Measurements from ENCODE around the gene ATP2B1.

Gene ATP2B1

DNA sequence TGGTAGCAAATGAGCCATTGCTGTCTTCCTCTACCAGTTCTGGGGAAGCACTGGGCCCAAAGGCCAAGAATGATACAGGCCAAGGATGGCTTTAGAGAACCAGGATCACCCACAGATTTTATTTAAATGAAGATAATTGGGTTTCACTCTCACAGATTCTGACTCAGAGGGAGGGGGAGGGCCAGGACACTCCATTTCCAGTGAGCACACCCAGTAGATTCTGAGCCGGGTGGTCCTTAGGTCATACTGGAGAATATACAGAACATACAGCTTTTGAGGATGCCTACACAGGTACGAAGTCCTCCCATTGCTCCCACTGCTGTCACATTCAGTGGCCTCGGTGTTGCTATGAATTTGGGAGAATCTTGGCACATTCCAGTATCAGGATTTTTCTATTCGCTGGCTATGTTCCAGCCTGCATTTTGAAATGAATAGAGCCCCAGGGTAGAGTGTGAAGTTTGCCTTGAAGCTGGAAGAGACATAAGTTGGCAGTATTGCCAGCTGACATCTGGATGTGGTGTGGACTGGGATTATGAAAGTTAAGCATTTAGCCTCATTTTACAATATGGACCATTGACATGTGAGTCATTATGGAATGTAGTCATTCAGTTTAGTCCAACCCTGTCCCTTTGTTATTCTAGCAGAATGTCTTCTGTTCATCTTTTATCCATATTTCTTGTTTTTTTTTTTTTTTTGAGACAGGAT, 137.0 kb downstream of the ATP2B1 start:
- Histone ChIP-seq H3K4me2 (ENCODE audit: low read depth, low read length, poor library complexity, severe bottlenecking) (no peak overlapping the region), H4K20me1 (ENCODE audit: insufficient read depth, low read length, poor library complexity, severe bottlenecking) (no peaks in the 10 kb centered on the region), H3K27me3 (ENCODE audit: insufficient read depth, low read length, poor library complexity, severe bottlenecking) (no peaks in the 10 kb centered on the region), H3K79me2 (ENCODE audit: insufficient read depth, low read length) (no peaks in the 10 kb centered on the region), H2AFZ (ENCODE audit: low read length) (no peak overlapping the region), H3K4me3 (ENCODE audit: low read length, poor library complexity, severe bottlenecking) (no peak overlapping the region), H3K9me2 (replicated peaks; ENCODE audit: low read depth, low read length) (0 out of 2 replicates have a peak, but pooled peaks cover 5% of the 10 kb centered on the region), H3F3A (ENCODE audit: low read depth) (no peaks in the 10 kb centered on the region), H3K9ac (ENCODE audit: low read depth, low read length, poor library complexity, severe bottlenecking) (no peak overlapping the region), H3K9me3 (ENCODE audit: insufficient read depth, low read depth, low read length) (no peaks in the 10 kb centered on the region), H3K36me3 (ENCODE audit: insufficient read depth, low read length) (no peaks in the 10 kb centered on the region), H3K4me1 (ENCODE audit: insufficient read depth, low read length, poor library complexity, severe bottlenecking) (peaks cover 7% of the 10 kb centered on the region)
- TF ChIP-seq CTCF (conservative IDR thresholded peaks at IDR 0.05; ENCODE audit: low read length) (no peak), EZH2phosphoT487 (IDR thresholded peaks at IDR 0.05; ENCODE audit: borderline replicate concordance) (no peak)

GRCh38 chr12:89568484-89568883, 140.2 kb downstream of the ATP2B1 start:
- no peaks in the 10 kb centered on the region for H4K20me1 ChIP-seq (ENCODE audit: insufficient read depth, low read length, poor library complexity, severe bottlenecking)
- H3K9ac ChIP-seq (ENCODE audit: low read depth, low read length, poor library complexity, severe bottlenecking) = no peak overlapping the region
- TF ChIP-seq CTCF (conservative IDR thresholded peaks at IDR 0.05; ENCODE audit: low read length) (no peak), EZH2phosphoT487 (IDR thresholded peaks at IDR 0.05; ENCODE audit: borderline replicate concordance) (no peak)
- H3K9me2 ChIP-seq (replicated peaks; ENCODE audit: low read depth, low read length) = 0 out of 2 replicates have a peak, but pooled peaks cover 1% of the 10 kb centered on the region
- H3K4me1 ChIP-seq (ENCODE audit: insufficient read depth, low read length, poor library complexity, severe bottlenecking) = no peaks in the 10 kb centered on the region
- H3F3A ChIP-seq (ENCODE audit: low read depth) = no peaks in the 10 kb centered on the region
- H3K4me2 ChIP-seq (ENCODE audit: low read depth, low read length, poor library complexity, severe bottlenecking) = no peak overlapping the region
- H3K27me3 ChIP-seq (ENCODE audit: insufficient read depth, low read length, poor library complexity, severe bottlenecking) = no peaks in the 10 kb centered on the region
- no peaks in the 10 kb centered on the region for H3K36me3 ChIP-seq (ENCODE audit: insufficient read depth, low read length)
- H3K4me3 ChIP-seq (ENCODE audit: low read length, poor library complexity, severe bottlenecking) = no peak overlapping the region
- H3K79me2 ChIP-seq (ENCODE audit: insufficient read depth, low read length) = no peaks in the 10 kb centered on the region
- no peak overlapping the region for H2AFZ ChIP-seq (ENCODE audit: low read length)
- H3K9me3 ChIP-seq (ENCODE audit: insufficient read depth, low read depth, low read length) = no peaks in the 10 kb centered on the region

DNA sequence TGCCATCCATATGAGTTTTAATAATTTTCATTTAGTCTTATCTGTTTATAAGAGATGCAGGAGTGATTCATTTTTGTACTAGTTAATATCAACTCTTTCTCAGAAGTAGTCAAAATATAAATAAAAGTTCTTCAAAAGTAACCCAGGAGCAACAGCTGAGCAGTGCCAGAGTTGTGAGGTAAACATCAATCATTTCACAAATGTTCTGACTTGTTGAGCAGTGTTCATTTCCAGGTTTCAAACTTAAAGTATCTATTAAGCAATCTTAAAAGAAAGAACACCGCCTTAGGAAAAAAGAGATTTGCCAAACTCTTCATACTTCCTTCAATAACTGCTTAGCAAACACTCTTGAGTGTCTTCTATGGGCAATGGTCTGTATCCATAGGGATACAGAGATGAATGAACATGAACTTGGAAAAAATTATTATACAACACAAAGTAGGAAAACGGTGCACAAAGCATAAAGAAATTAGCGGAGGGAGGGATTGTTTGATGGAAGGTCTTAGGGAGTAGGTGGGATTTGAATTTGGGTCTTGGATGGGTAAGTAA, 140.9 kb downstream of the ATP2B1 start:
- no peak overlapping the region for H3K4me2 ChIP-seq (ENCODE audit: low read depth, low read length, poor library complexity, severe bottlenecking)
- no peak overlapping the region for H3K4me3 ChIP-seq (ENCODE audit: low read length, poor library complexity, severe bottlenecking)
- H3K79me2 ChIP-seq (ENCODE audit: insufficient read depth, low read length) = no peaks in the 10 kb centered on the region
- no peak overlapping the region for H2AFZ ChIP-seq (ENCODE audit: low read length)
- H3K9me2 ChIP-seq (replicated peaks; ENCODE audit: low read depth, low read length) = no peaks in the 10 kb centered on the region
- H3K9me3 ChIP-seq (ENCODE audit: insufficient read depth, low read depth, low read length) = no peaks in the 10 kb centered on the region
- H3K36me3 ChIP-seq (ENCODE audit: insufficient read depth, low read length) = no peaks in the 10 kb centered on the region
- no peaks in the 10 kb centered on the region for H3K4me1 ChIP-seq (ENCODE audit: insufficient read depth, low read length, poor library complexity, severe bottlenecking)
- H4K20me1 ChIP-seq (ENCODE audit: insufficient read depth, low read length, poor library complexity, severe bottlenecking) = no peaks in the 10 kb centered on the region
- no peaks in the 10 kb centered on the region for H3K27me3 ChIP-seq (ENCODE audit: insufficient read depth, low read length, poor library complexity, severe bottlenecking)
- no peak overlapping the region for H3K9ac ChIP-seq (ENCODE audit: low read depth, low read length, poor library complexity, severe bottlenecking)
- no peaks in the 10 kb centered on the region for H3F3A ChIP-seq (ENCODE audit: low read depth)
- no peak for TF ChIP-seq CTCF (conservative IDR thresholded peaks at IDR 0.05; ENCODE audit: low read length)
- no peak for TF ChIP-seq EZH2phosphoT487 (IDR thresholded peaks at IDR 0.05; ENCODE audit: borderline replicate concordance)
